ENCODE data around the gene C7orf25.

DNA sequence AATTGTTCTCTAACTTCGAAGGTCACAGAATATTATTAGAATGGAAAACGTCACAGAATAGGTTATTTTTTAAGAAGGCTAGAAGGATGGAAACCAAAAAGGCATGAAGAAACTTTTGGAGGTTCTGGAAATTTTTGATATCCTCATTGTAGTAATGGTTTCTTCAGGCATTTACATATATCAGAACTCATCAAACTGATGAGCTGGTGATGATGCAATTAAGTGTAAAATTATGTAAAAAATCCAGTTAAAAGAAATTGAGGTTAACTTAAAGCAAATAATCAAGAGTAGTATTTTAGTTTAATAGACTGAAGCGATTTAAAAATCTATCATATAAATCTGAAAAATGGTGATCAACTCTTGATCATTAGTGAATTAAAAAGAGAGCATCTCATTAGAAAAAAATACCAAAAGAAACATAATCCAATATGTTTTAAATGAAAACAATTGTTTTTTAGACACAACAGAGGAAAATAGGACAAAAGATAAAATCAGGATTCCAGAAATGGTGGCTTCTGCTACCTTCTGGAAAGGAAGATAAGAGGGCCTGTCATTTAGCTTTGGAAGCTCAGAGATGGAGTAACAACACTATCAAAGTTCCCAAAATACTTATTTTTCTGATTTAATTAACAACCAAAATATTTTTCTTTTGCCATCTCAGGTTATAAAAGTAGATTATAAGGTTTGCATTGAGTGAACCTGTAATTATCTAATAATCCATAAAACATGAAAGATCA lies 10.3 kb upstream of the C7orf25 start:
- TF ChIP-seq, protein P1, sequence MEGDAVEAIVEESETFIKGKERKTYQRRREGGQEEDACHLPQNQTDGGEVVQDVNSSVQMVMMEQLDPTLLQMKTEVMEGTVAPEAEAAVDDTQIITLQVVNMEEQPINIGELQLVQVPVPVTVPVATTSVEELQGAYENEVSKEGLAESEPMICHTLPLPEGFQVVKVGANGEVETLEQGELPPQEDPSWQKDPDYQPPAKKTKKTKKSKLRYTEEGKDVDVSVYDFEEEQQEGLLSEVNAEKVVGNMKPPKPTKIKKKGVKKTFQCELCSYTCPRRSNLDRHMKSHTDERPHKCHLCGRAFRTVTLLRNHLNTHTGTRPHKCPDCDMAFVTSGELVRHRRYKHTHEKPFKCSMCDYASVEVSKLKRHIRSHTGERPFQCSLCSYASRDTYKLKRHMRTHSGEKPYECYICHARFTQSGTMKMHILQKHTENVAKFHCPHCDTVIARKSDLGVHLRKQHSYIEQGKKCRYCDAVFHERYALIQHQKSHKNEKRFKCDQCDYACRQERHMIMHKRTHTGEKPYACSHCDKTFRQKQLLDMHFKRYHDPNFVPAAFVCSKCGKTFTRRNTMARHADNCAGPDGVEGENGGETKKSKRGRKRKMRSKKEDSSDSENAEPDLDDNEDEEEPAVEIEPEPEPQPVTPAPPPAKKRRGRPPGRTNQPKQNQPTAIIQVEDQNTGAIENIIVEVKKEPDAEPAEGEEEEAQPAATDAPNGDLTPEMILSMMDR (IDR thresholded peaks at IDR 0.05), result no peak
- TF ChIP-seq POLR2A (IDR thresholded peaks at IDR 0.05), result no peak
